A549 (cell line): Measurements from ENCODE around the gene SOX6.

Experiments used
- CTCF ChIP-seq: fragments of >200 bp; sonication (Bioruptor Twin); formaldehyde crosslinking; IDR thresholded peaks from 3 replicates; pipeline ENCODE4 v1.5.1; 2016
- ELK1 ChIP-seq: fragments of 150-350 bp; IDR thresholded peaks from 2 replicates; pipeline ENCODE4 v1.6.1; 2014; ENCODE audit warnings: low read depth, mild to moderate bottlenecking, low read length
- EP300 ChIP-seq, 2 experiments: fragments of >200 bp; sonication (Bioruptor Twin); formaldehyde crosslinking; IDR thresholded peaks; 2 replicates in 1 of 2; 3 replicates in 1 of 2; pipeline ENCODE4 v1.6.1; 2016 to 2017
- ESRRA ChIP-seq: fragments of 150-350 bp; IDR thresholded peaks from 2 replicates; pipeline ENCODE4 v1.6.1; 2014; ENCODE audit warnings: mild to moderate bottlenecking, low read length, borderline replicate concordance
- MAFK ChIP-seq: fragments of 450-650 bp; IDR thresholded peaks from 2 replicates; pipeline ENCODE4 v1.6.1; 2014; ENCODE audit not compliant: partially characterized antibody
- NR3C1 ChIP-seq: fragments of >200 bp; sonication (Bioruptor Twin); formaldehyde crosslinking; IDR thresholded peaks from 3 replicates; pipeline ENCODE4 v1.6.1; 2017

- TF ChIP-seq EP300 (IDR thresholded peaks at IDR 0.05) (no peak), ELK1 (no peak), ESRRA (no peak), CTCF (no peak), NR3C1 (no peak), MAFK (no peak)
Measured at GRCh38 chr11:15937601-15938120, 418.7 kb downstream of the SOX6 start.
